OCI-M2 (cell line): Measurements from ENCODE around the gene ADAP1.

Experiments used
- DNase-seq: peaks from one replicate; lab custom pipeline; 2025; ENCODE audit not compliant: unreplicated experiment; lab: John Stamatoyannopoulos, UW

Gene ADAP1

DNA sequence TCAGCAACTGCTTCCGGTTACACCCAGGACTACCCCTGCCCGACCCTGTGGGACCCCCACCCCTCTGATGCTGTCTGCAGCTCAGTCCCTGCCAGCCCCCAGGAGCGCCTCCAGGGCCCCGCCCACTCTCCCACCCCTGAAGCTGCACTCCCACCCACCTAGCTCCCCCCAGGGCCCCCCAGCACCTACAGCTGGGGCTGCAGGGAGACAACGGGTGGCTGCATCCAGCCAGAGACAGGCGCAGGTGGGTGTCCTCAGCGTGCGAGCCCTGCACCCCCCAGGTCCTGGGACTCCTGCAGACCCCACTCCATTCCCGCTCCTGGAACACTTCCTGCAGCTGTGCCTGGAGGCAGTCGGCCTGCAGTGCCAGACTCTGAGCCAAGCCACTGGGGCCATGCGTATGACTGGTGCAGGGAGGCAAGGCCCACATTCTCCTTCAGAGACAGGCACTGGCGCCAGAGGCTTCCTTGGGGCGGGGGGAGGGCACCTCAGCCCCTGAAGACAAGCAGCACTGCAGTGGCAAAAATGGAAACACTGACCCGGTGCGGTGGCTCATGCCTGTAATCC is 34.6 kb upstream of the ADAP1 start:
- no peak for DNase-seq

DNA sequence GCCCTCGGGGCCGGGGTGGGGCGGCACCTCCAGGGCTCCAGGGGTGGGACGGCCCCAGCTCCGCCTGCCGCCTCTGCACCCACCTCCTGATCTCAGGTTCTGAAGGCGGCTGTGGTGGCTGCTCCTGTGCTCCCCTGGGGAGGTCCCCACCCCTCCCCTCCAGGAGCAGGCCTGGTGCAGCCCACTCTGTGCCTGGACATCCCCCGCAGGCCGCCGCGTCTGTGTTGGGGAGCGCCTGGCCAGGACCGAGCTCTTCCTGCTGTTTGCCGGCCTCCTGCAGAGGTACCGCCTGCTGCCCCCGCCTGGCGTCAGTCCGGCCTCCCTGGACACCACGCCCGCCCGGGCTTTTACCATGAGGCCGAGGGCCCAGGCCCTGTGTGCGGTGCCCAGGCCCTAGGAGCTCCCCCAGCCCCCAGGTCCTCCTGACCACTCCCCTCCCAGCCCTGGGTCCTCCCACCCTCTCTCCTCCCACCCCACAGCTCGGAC is 34.0 kb upstream of the ADAP1 start:
- DNase-seq, result no peak

DNA sequence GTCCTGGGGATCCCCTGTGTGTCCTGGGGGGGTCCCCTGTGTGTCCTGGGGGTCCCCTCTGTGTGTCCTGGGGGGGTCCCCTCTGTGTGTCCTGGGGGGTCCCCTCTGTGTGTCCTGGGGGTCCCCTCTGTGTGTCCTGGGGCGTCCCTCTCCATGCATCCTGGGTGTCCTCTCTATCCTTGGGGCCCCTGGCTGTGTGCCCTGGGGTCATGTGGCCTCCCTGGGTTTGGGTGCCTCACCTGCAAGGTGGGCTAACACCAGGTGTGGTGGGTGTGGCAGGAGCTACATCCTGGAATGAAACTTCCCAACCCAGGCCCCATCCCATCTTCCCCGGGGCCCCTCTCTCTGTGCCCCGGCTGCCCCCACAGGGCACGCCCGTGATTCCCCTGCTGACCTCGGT is 33.4 kb upstream of the ADAP1 start:
- no peak for DNase-seq

DNA sequence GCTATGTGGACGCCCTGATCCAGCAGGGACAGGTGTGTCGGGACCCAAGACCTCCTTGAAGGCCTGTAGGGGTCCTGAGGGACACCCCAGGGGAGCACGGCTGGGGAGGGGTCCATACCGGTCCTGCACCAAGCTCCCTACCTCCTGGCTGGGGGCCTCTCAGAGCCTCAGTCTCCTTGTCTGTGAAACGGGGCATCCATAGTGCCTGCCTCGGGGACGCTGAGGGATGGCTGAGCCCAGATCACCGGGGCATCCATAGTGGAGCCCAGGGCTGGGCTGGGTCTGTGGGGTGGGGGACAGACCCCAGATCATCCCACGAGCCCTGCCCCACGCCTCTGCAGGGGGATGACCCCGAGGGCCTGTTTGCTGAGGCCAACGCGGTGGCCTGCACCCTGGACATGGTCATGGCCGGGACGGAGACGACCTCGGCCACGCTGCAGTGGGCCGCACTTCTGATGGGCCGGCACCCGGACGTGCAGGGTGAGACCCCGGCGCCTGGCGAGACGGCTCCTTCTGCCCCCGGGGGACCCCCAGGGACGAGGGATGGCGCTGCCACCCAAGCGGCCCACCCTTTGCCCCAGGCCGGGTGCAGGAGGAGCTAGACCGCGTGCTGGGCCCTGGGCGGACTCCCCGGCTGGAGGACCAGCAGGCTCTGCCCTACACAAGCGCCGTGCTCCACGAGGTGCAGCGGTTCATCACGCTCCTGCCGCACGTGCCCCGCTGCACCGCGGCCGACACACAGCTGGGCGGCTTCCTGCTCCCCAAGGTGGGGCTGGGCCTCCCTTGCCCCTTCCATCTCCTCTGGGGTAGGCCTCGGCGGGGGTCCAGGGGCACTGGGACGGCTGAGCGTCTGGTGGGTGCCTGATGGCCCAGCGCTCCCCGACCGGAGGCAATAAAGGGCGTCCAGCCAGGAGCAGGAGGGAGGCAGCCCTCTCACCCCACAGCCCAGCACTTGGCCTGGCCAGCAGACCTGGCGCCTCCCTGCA is 32.6 kb upstream of the ADAP1 start:
- no peak for DNase-seq

DNA sequence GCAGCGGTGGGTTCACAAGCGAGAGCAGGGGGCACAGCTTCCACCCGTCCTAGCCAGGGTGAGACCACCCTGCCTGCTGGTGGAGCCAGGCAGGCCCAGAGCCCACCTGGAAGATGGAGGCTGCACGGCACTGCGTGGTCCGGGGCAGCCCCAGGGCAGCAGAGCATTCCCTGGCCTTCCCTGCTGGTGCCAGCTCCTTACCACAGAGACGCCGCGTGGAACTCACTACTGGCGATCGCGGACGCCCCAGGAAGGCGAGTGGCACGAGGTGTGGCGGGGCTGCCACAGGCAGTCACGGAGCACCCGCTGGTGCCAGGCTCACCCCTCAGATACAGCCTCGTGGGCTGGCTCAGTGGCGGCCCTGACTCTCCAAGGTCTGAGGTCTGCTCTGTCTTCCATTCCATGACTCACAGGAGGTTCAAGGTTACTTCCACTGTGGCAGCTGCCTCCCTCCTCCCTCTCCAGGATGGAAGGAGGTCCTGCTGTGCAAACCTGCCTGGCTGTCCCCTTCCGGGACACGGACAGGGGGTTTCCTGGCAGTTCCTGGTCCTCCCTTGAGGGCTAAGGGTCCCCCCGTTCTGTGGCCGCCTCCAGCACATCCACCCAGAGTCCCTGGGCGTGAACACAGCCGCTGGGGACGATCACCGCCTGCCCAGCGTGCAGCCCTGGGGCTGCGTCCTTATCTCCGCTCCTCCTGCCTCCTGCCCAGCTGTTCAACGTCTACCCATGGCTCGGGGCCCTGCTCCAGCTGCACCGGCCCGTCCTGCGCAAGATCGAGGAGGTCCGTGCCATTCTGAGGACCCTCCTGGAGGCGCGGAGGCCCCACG is 31.6 kb upstream of the ADAP1 start:
- DNase-seq, result no peak

DNA sequence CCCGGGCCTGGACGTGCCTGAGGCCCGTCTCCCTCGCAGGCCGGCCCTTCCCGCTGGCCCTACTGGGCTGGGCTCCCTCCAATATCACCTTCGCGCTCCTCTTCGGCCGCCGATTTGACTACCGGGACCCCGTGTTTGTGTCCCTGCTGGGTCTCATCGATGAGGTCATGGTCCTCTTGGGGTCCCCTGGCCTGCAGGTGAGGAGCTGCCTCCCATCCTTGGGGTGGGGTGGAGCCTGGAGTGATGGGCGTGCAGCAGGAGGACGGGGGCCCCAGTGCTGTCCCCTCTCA is 30.6 kb upstream of the ADAP1 start:
- no peak for DNase-seq

DNA sequence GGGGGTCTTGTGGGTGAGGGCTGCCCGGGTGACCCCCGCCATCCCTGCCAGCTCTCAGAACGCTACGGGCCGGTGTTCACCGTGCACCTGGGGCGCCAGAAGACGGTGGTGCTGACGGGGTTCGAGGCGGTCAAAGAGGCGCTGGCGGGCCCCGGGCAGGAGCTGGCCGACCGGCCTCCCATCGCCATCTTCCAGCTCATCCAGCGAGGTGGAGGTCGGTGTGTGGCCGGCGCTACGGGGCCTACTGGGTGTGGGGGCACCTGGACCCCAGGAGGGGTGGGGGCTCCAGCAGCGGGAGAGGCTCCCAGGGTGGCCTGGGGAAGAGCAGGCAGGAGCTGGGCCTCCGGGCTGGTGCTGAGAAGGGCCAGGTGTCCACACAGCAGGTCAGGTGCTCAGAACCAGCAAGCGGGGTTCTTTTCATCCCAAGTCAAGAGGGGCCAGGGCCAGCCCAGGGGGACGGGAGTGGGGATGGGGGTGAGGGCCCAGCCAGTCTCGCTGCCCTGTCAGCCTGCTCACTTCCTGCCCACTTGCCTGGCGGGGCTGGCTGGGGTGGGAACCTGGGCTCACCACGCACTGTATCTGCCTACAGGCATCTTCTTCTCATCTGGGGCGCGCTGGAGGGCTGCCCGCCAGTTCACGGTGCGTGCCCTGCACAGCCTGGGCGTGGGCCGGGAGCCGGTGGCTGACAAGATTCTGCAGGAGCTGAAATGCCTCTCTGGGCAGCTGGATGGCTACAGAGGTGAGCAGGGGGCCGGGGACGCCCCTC is 30.1 kb upstream of the ADAP1 start:
- no peak for DNase-seq

DNA sequence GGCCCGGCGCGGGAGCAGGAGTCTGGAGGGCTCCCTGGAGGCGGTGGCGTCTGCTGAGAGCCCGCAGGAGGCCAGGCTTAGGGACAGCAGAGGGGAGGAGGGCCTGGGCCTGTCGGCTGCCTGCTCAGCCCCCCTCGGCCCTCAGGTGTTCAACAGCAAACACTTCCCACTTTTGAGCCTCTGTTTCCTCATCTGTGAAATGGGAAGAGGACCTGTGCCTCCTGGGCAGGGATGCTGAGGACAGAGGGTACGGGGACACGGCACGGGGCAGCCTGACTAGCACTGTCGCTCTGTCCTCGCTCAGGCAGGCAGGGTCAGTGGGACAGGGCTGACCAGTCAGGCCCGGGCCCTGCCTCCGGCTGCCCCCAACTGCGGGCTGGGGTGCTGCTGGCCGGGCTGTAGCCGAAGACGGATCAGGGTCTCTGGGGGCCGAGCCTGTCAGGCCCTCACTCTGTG is 29.2 kb upstream of the ADAP1 start:
- no peak for DNase-seq

DNA sequence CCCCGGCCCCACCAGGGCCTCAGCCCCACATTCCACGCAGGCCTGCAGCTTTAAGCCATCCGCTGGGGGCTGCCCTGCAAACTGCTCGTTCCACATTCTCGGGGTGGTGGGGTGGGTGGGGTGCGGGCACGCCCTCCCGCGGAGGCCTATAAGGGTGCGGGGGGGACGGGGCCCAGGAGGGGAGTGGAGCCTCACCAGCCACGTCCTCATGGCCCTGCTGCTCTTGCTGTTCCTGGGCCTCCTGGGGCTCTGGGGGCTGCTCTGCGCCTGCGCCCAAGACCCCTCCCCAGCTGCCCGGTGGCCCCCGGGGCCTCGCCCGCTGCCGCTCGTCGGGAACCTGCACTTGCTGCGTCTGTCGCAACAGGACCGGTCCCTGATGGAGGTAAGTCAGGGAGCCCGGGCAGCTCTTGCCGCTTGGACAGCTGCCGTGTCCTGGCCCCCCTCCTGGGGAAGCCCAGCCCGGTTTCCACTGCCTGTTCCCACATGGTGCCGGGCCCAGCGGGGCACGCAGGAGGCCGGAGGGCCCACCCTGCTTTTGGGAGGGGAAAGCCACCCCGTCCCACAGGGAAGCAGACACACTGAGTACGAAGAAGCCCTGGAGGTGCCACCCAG is 28.6 kb upstream of the ADAP1 start, which contains the start of gene CYP2W1:
Gene CYP2W1, plus strand, starts transcription at position 178 of the 612 bp plus-strand sequence. Its CDS starts 31 bp downstream, at position 209.
- no peak for DNase-seq

DNA sequence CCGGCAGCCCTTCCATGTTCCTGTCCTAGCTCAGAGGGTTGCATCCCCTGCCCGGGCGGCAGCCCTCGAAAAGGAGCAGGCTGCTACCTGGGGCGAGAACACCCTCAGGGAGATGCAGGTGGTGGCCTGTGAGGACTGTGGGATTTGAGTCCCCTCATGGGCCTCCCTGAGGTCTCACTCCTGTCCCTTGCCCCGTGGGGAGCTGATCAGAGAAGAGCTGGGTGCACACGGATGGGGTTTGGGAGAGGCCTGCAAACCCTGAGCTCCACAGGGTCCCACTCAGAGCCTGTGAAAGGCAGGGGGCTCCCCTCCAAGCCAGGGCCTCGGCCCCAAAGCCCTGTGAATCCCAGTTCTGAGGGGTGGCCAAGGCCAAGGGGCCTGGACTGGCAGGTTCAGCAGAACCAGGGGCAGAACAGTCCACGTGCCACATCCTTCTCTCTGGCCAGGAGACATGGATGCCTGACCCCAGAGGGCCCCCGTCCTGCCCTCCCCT is 28.1 kb upstream of the ADAP1 start:
- DNase-seq, result no peak

DNA sequence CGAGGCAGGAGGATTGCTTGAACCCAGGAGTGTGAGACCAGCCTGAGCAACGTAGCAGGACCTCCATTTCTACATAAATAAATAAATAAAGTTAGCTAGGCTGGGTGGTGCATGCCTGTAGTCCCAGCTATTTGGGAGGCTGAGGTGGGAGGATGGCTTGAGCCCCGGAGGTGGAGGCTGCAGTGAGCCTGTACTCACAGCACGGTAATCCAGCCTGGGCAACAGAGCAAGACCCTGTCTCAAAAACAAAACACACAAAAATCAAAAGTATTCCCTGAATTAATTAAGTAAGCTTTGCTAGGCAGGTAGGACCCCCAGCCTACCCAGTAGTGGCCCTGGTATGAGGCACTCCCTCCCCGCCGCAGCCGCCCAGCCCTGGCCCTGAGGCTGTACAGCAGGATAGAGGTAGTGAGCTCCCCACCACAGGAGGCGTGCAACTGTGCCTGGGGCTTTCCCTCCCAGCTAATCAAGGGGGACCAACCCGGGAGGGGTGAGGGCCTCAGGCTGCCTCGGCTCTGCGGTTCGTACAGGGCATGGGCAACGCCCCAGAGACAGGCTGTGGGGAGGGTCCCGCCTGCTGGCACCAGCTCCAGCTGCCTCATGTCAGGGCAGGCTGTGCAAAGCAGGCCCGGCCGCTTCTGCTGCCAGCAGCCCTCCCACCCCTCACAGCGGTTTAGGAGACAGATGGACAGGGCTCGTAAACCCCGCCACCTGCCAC is 27.5 kb upstream of the ADAP1 start:
- DNase-seq, result no peak

DNA sequence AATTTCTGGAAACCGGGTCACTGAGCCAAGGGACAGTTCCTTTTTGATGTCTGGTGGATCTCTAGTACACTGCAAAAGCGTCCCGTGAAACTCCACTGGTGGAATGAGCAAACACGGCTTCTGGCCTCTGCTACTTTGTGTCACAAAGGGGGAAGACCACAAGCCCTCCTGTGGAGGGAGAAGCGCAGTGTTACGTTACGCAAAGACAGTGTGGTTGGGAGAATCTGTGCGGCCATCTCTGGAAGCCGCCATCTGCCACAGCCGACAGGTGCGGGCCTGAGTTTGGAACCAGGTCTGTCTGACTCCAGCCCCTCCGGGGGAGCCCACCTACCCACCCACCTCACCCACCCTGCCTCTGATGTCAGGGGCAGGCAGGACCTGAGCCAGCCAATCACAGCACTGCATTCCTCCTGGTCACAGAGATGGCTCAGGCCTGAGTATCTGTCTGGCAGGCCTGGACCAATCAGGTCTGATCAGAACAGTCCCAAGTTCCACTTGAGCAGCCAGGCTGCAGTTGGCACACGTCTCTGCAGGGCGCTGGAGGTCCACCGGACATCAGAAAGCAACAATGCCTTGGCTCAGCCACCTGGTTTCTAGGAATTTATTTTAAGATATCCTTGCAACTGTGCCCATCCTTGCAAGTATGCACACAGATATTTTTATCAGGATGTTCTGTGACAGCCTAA is 25.5 kb upstream of the ADAP1 start:
- DNase-seq, result no peak

DNA sequence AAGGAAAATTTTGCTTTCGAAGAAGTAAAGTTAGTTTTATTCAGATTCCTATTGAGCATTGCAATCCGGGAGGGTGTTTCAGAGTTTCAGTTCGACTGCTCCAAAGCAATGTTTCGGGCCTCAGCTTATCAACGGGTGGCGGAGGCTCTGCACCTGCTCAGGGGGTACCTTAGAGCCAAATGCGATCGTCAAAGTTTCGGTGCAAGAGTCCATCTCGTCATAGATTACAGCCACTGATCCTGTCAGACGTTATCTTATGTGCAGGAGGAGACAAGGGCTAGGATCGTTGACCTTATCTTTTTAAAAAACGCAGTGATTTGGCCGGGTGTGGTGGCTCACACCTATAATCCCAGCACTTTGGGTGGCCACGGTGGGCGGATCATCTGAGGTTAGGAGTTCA is 24.7 kb upstream of the ADAP1 start:
- no peak for DNase-seq

DNA sequence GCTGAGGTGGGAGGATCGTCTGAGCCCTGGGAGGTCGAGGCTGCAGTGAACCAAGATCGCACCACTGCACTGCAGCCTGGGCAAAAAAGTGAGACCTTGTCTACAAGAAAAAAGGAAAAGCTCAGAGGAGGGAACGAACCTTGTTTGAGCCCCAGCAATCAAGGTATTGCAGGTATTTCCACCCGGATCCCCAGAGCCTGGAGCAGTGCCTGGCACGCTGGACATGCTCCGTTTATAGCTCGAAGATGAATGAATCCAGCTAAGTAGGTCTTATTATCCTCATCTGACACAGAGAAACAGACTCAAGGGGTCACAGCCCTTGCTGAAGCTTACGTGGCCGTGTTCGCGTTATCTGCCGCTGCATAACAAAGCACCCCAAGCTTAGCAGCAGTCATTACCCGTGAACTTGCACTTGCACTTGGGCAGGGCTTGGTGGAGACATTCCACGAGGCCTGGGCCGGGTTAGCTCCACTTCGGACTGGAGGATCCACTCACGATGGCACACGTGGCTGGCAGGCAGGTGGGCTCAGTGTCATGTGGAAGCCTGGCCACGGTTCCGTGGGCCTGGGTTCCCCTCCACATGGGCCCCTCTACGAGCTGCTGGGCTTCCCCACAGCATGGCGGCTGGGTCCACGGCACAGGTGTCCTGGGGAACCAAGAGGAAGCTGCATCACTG is 24.1 kb upstream of the ADAP1 start:
- DNase-seq, result no peak

DNA sequence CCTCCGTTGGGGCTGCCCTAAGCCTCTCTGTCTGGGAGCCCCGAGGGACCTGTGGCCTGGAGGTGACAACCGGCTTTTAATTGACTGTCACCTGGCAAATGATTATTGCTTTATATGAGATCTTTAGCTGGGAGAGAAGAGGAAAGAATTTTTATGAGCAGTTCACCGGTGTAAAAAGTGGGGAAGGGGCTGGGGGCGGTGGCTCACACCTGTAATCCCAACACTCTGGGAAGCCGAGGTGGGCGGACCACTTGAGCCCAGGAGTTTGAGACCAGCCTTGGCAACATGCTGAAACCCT is 23.5 kb upstream of the ADAP1 start:
- DNase-seq, result no peak

DNA sequence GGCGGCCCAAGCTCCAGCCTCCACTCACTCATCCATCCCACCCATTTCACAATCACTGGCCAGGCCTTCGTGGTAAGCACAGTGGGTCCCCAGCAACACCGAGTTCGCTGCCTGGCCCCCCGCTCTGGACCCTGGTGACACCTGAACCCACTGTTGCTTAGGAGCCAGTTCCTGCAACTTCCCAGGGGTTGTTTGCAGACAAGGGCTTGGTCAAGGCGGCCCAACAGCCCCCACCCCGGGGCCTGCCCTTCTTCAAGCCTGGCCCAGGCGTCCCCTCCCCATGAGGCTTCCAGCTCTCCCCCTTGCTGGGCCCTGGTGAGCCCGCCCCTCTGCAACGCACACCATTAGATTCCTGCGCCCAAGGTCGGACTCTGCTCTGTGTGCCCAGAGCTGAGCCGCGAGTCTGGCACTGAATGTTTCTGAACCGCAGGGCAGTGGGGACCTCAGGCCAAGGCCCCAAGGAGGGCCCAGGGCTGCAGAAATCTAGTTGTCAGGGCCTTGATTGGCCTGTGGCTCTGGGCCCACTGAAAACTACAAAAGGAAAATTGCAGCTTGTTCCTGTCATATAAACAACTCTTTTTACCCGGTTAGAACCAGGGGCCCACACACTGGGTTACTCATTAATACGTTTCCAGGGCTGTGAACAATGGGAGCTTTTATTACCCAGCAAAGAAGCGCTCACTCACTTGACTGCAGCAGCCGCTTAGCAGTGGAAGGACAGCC is 23.0 kb upstream of the ADAP1 start:
- no peak for DNase-seq

DNA sequence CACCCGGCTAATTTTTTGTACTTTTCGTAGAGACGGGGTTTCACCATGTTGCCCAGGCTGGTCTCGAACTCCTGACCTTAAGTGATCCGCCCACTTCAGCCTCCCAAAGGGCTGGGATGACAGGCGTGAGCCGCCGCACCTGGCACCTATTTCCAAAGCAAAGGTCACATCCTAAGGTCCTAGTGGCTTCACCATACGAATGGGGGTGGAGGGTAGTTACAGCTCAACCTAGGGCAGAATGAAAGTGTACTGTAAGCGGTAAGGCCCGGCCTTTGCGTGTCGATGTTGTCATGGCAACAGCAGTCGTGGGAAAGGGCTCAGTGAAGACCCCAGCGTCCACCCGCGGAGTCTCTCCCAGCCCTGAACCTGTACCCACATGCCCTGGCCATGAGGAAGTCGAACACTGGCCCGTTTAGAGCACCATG is 22.4 kb upstream of the ADAP1 start:
- DNase-seq, result no peak
